Stimulated activated naive CD4-positive, alpha-beta T cell treated with Interleukin-2 at 50 U/mL for 16 hours (primary cell): ENCODE data around the gene USF2.
"Not testable (repeated sequence)": the region's sequence is repeated elsewhere in the genome, so short reads cannot be mapped to it uniquely, and the experiment has no call there.

Source experiments
- DNase-seq: peaks from one replicate; lab custom pipeline; 2025; lab: John Stamatoyannopoulos, UW

The USF2 gene

DNA sequence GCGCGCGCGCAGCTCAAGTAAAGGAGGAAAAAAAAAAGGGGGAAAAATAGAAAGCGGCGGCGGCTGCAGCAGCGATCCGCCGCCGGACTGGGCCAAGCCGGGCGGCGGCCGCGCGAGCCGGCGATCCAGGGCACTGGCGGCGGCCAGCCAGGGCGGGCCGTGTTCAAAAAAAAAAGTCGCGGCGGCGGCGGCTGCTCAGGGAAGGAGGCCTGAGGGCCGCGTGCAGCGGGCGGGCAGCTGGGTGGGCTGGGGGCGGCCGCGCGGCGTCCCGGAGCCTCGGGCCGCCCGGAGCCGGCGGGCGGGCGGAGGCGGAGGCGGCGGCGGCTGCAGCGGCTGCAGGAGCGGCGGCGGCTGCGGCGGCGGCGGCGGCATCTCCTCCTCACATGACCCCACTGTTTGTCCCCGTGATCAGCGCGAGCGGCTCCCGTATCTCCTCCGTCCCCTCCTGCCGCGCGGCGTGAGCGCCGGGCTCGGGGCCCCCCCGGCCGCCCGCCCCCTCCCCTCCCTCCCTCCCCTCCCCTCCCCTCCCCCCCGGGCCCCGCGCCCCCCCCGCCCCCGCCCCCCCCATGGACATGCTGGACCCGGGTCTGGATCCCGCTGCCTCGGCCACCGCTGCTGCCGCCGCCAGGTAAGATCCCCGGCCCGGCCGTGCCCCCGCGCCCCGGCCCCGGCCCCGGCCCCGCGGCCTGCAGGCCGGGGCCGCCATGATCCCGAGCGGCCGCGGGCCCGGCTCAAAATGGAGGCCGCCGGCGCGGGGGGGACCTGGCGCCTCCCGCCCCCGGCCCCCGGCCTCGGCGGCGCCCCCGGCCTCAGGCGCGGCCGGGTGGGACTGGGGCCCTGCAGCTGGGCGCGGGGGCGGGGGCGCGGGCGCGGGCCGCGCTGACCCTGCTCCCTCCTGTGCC is at the start of gene USF2:
Gene USF2 (plus strand): TSS at position 427 of the 902 bp plus-strand sequence. CDS start 140 bp downstream, at position 567.
- DNase-seq = peak; percentile 55

DNA sequence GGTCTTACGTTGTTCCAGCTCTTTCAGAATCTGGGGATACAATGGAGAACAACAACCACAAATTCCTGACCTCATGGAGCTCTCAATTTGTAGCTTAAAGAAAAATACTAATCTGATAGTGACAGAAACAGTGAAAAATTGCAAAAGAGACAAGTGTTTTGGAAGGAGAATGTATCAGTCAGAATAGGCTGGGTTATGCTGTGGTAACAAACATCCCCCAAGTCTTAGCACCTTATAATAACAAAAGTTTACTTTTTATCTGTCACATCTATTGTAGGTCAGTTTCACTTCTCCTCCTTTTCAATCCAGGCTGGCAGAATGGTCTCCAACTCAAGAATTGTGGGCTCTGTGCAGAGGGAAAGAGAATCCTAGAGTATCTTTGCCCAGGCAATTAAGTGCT is 49.8 kb upstream of the USF2 start:
- DNase-seq = no peak

GRCh38 chr19:35220315-35220921 is 48.3 kb upstream of the USF2 start:
- DNase-seq = no peak

DNA sequence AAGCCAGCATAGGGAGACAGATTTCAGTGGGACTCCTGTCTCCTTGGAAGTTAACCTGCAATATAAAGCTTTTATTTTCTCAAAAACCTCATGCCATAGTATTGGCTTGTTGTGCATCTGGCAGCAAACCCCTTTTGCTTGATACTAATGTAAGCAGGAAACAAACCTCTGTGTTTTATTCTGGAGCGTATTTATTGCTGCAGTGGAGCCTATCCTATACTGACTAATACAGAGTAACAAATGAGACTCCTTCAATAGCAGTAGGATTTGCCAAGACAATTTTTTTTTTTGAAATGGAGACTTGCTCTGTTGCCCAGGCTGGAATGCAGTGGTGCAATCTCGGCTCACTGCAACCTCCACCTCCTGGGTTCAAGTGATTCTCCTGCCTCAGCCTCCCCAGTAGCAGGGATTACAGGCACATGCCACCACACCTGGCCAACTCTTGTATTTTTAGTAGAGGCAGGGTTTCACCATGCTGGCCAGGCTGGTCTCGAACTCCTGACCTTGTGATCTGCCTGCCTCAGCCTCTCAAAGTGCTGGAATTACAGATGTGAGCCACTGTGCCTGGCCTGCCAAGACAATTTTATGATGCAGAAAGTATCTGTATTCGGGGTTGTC is 47.7 kb upstream of the USF2 start:
- DNase-seq = not testable (repeated sequence)

DNA sequence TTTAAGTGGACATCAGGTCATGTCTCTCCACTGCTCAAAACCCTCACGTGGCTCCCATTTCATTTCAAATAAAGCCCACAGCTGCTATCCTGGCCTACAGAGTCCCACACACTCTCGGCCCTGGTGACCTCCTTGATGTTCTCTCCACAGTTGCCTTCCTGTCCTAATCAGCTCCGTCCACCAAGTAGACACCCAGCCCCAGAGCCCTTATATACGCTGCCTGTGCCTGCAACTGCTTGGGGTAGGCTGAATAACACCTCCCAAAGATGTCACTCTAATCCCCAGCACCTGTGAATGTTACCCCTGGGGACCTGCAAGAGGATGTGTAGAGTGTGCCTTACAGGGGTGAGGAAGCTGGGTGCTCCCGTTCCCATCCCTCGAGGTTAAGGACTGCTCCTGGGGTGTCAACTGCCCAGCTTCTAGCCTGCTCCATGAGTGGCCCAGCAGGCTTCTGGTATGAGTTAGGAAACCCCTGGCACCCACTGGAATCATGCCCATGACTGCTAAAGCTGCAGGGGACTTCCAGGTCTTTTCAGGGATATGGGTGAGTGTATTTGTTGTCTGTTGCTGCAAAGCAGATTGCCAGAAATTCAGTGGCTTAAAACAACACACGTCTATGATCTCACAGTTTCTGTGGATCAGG is 46.3 kb upstream of the USF2 start:
- no peak for DNase-seq

GRCh38 chr19:35223084-35223790 is 45.5 kb upstream of the USF2 start:
- DNase-seq = no peak

DNA sequence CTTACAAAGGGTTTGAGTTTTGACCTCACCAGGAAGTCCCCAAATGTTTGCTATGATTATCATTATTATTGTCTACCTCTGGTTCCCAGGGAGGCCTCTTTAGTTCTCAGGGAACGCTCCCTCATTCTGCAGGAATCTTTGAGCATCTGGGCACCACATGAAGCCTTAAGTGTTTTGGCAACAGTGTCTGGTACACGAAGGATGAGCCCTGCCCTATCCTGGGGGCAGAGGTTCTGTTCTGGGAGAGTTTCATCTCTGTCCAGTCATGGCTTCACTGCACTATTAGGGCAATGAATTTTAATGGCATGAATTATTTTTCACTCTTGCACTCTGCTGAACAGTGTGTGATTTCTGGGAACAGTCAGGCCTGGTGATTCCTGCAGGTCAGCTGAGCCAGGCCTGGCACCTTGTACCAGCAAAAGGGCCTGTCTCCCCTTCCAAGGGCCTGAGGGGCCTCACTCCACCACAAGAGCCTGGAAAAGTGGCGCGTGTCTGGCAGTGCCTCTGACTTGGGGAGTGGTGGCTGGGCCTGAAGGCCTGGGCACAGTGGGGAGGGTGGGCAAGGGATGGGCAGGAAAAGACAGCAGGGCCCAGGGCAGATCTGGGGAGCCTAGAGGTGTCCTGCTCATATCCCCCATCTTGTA is 44.8 kb upstream of the USF2 start:
- no peak for DNase-seq

DNA sequence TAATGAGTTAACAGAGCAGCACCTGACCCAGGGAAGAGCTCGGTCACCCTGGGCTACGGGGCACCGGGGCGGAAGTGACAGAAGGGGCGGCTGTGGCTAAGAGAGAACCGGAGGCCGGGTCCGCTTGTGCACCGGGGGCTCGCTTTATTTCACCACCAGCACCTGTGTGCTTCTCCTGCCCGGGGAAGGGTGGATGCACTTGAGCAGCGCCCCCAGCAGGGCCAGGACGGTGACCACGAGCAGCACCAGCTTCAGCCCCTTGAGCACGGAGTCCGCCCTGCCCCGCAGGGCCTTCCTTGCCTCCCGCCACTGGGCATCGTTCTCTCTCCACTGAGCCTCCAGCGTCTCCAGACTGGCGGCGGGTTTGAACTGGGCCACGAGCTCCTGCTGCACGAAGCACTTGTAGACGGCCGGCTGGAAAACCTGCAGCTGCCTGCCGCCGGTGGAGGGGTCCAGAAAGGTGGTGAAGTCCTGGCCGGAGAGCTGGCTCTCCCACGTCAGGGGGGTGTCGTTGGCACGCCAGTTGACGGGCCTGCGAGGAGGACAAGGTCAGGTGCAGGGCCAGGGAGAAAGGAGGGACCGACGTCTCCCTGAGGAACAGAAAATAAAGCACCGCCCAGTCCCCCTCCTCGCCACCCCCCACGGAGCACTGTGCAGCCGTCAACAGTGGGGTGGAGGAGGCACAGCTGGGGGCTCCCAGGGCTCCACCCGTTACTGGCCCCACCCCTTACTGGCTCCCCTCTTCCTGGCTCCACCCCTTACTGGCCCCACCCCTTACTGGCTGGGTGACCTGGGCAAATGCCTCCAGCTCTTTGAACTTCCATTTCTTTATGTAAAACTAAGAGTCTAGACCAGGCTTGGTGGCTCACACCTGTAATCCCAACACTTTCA is 43.8 kb upstream of the USF2 start:
- DNase-seq = no peak

DNA sequence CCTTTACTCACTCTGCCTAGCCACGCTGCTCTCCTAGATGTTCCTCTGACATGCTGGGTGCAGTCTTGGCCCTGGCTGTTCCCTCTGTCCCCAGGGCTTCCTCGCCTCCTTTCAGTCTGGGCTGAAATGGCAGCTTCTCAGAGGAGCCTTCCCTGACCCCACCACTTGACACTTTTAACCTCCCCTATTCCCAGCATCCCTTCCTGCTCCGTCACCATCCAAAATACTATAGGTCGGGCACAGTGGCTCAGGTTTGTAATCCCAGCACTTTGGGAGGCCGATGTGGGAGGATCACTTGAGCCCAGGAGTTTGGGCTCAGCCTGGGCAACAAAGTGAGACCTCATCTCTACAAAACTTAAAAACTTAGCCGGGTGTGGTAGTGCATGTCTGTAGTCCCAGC is 42.8 kb upstream of the USF2 start:
- no peak for DNase-seq

- no peak for DNase-seq
Measured at GRCh38 chr19:35226748-35227147, 42.0 kb upstream of the USF2 start.

GRCh38 chr19:35228177-35228930 is 40.4 kb upstream of the USF2 start, which contains the start of gene FAM187B:
FAM187B (minus strand) TSS chr19:35228739; CDS start chr19:35228680, 59 bp downstream.
- no peak for DNase-seq

- no peak for DNase-seq
Measured at GRCh38 chr19:35229601-35230000, 39.2 kb upstream of the USF2 start.

DNA sequence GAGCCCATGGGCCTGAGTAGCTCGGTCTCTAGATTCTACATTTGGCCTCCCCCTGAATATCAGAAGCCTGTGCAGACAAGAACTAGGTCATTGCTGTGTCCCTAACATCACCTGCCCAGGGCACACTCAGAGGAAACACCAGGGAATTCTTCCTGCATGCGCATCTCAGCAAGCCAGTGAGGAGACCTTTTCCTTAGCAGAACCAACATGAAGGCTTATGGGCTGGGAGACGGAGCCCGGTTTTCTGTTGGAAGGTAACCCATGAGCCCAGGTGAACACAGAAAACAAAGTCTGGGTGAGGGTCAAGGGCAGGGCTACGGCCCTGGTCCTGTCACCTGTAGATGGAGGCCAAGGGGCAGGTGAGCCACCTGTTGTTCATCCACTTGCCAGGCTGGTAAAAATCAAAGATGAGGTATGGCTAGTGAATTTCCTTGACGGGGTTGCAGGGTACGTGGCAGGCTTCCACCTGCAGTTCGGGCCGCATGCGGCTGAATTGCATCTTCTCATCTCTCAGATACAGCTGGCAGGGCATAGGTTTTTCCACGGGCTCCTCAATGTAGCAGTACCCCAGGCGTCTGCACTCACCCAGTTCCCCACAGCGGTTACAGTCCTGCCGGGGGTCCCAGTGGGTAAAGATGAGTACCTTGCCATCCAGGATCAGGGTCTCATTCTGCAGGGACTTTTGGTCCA is 36.7 kb upstream of the USF2 start:
- DNase-seq = no peak

DNA sequence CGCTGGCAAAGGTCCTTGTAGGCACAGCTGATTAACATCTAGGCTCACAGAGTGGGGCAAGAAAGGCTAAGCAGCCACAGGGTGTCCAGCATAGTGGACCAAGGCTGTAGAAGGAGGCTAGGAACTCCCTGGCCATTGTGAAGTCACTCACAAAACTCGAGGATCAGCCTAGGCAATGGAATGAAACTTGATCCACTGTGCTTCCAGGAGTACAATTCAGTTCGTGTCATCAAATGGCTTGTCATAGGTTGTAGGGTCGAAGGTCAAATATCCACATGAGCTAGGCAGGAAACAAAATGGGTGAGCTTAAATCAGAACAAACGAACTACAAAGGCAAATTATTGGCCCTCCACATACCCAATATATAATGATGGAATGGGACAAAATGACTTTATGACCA is 35.9 kb upstream of the USF2 start:
- DNase-seq = no peak

DNA sequence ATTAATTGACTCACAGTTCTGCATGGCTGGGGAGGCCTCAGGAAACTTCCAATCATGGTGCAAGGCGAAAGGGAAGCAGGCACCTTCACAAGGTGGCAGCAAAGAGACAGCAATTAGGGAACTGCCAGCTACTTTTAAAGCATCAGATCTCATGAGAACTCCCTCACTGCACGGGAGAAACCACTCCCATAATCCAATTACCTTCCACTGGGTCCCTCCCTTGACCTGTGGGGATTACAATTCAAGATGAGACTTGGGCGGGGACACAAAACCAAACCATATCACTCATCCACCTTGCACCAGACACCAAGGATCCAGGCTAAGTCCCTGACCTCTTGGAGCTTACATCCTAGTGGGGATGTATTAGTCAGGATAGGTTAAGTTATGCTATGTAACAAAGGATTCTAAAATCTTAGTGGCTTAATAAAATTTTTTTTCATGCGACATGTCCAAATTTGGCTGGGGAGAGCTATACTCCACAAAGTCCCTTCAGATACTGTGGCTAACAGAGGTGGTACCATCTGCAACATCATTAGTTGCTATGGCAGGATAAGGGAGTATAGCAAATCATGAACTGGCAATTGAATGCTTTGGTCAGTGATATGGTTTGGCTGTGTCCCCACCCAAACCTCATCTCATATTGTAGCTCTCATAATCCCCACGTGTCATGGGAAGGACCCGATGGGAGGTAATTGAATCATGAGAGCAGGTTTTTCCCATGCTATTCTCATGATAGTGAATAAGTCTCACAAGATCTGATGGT is 31.9 kb upstream of the USF2 start:
- DNase-seq = no peak

GRCh38 chr19:35239597-35239996 is 29.2 kb upstream of the USF2 start:
- DNase-seq = not testable (repeated sequence)

DNA sequence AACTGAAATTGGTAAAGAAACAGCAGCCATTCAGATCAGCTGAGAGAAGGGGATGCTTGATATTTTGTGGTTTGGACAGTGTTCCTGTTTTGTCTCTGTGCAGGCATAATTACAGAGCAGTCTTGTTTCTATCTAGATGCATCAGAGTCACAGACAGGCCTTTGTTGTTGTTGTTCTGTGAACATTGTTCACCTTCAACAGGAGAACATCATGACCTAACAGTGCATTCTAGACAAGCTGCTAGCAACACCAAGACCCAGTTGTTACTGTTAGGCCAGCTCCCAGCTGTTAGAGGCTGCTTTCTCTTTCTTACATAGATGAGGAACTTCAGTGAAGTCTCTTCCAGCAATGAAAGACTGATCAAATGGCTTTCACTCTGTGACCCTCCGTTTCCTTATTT is 28.4 kb upstream of the USF2 start:
- no peak for DNase-seq

DNA sequence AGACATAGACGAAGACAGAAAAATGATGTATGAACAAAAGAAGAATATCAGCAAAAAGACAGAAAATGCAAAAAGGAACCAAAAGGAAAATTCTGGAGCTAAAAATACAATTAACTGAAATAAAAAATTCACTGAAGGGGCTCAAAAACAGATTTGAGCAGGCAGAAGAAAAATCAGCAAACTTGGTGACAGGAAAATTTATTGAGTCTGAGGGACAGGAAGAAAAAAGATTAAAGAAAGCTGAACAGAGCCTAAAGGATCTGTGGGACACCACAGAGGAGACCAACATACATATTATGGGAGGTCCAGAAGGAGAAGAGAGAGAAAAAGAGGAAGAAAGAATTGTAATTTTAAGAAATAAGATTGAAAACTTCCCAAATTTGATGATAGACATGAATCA is 27.3 kb upstream of the USF2 start:
- DNase-seq = no peak
